Erythroblast (primary cell): Measurements from ENCODE around the gene KLHL10.

Experiments
- GATA1 ChIP-seq: IDR thresholded peaks from 2 replicates; pipeline ENCODE4 v1.6.1; 2011; ENCODE audit warnings: low read depth, mild to moderate bottlenecking, control low read depth, low read length, moderate library complexity
- POLR2A ChIP-seq: IDR thresholded peaks from 2 replicates; pipeline ENCODE4 v1.6.1; 2011; ENCODE audit warnings: mild to moderate bottlenecking, low read length

- no peak for TF ChIP-seq GATA1
- no peak for TF ChIP-seq POLR2A
These were observed 30.9 kb downstream of the KLHL10 start for GRCh38 chr17:41868568-41868967.
